AG10803 (cell line): Measurements from ENCODE around the gene PTPN22.

Source experiments
- DNase-seq: peaks from one replicate; pipeline ENCODE4 v3.0.0; 2010; ENCODE audit warnings: low read depth
- H3K4me3 ChIP-seq: 2 replicates; pipeline ENCODE4 v1.5.1; 2011; ENCODE audit warnings: mild to moderate bottlenecking, low read length, control low read depth
- TF ChIP-seq, protein P1 (sequence below): conservative IDR thresholded peaks from 2 replicates; pipeline ENCODE4 v1.5.1; 2011; ENCODE audit warnings: mild to moderate bottlenecking, low read length, control low read depth, inconsistent platforms

The PTPN22 gene

GRCh38 chr1:113800487-113800886 is 71.0 kb downstream of the PTPN22 start:
- TF ChIP-seq, protein P1, sequence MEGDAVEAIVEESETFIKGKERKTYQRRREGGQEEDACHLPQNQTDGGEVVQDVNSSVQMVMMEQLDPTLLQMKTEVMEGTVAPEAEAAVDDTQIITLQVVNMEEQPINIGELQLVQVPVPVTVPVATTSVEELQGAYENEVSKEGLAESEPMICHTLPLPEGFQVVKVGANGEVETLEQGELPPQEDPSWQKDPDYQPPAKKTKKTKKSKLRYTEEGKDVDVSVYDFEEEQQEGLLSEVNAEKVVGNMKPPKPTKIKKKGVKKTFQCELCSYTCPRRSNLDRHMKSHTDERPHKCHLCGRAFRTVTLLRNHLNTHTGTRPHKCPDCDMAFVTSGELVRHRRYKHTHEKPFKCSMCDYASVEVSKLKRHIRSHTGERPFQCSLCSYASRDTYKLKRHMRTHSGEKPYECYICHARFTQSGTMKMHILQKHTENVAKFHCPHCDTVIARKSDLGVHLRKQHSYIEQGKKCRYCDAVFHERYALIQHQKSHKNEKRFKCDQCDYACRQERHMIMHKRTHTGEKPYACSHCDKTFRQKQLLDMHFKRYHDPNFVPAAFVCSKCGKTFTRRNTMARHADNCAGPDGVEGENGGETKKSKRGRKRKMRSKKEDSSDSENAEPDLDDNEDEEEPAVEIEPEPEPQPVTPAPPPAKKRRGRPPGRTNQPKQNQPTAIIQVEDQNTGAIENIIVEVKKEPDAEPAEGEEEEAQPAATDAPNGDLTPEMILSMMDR, result no peak
- no peak for DNase-seq
- H3K4me3 ChIP-seq, result no peak overlapping the region

DNA sequence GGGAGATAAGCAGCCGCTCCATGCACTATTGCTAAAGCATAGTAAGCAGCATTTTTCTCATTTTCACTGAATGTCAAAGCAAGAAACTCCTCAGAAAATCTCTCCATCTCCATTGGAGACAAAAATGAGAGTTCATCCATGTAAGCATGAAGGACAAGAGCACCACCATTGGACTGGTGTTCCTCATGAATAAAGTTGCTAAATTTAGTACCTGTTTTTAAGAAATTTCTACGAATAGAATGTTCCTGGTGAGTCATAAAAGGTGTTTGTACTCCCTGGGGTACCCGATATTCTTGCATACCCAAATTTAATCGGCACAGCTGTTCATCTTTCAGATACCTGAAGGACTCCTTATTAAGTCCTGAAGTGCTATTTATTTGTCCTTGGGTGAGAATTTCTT is 74.0 kb downstream of the PTPN22 start:
- TF ChIP-seq, protein P1, result no peak
- no peak overlapping the region for H3K4me3 ChIP-seq
- no peak for DNase-seq

- DNase-seq, result no peak
- TF ChIP-seq, protein P1, result no peak
- H3K4me3 ChIP-seq, result no peak overlapping the region
Observed at GRCh38 chr1:113793878-113794834, 77.4 kb downstream of the PTPN22 start.

GRCh38 chr1:113792986-113793385 is 78.5 kb downstream of the PTPN22 start:
- H3K4me3 ChIP-seq, result no peak overlapping the region
- DNase-seq, result peak; percentile 55
- TF ChIP-seq, protein P1, result no peak

GRCh38 chr1:113792471-113792870 is 79.0 kb downstream of the PTPN22 start:
- TF ChIP-seq, protein P1, result no peak
- no peak overlapping the region for H3K4me3 ChIP-seq
- DNase-seq, result no peak

GRCh38 chr1:113788802-113789201 is 82.7 kb downstream of the PTPN22 start:
- no peak for DNase-seq
- TF ChIP-seq, protein P1, result no peak
- H3K4me3 ChIP-seq, result no peak overlapping the region

DNA sequence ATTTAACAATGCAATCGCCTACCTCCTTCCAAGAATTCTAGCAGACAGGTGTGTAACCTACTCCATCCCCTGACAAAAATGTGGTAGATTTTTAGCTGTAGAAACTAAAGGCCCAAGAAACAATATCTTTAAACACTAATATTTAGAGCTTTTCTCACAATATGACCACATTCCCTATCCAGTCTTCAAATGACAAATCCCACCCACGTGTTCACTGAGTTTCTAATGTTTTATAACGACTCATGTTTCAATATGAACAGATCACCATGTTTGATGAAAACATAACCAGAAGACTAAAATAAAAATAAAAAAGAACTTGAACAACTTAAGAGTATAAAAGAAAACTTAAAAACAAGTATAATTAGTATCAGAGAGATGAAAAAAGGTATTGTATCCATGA is 83.8 kb downstream of the PTPN22 start:
- no peak for DNase-seq
- H3K4me3 ChIP-seq, result no peak overlapping the region
- TF ChIP-seq, protein P1, result no peak
